Left forelimb (tissue), 1 donor: ENCODE data around the gene SLC9A4.
"Not testable (repeated sequence)": the region's sequence is repeated elsewhere in the genome, so short reads cannot be mapped to it uniquely, and the experiment has no call there.

ENCODE experiments used
- DNase-seq: peaks from one replicate; pipeline ENCODE4 v3.0.0-alpha.2; 2018; ENCODE audit warnings: low spot score

The SLC9A4 gene

GRCh38 chr2:102550151-102550550, 77.1 kb downstream of the SLC9A4 start:
- DNase-seq, result no peak

DNA sequence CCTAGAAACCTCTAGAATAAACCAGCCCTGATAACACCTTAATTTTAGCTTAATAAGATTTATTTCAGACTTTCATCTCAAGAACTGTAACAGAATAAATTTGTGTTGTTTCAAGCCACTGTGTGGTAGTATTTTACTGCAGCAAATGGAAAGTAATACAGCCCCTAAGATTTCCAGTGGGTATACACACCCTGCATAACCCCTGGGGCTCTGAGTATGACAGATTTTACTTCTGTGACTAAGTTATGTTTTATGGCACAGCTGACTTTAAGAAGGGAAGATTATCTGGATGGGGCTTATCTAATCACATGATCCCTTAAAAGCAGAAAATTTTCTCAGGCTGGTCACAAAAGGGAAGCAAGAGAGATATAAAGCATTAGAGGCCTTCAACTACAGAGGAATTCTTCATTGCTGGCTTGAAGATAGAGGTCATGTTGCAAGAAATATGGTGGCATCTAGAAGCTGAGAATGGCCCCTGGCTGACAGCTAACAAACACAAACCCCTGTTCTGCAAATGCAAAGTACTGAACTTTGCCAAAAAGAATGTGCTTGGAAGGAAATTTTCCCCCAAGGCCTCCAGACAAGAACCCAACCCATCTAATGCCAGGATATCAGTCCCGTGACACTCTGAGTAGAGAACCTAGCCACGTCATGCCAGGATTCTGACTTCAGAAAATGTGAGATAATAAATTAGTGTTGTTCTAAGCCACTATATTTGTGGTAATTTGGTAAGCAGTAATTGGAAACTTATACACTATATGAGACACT, 78.5 kb downstream of the SLC9A4 start:
- no peak for DNase-seq

- DNase-seq, result no peak
These were observed 80.6 kb downstream of the SLC9A4 start for GRCh38 chr2:102553601-102554000.

DNA sequence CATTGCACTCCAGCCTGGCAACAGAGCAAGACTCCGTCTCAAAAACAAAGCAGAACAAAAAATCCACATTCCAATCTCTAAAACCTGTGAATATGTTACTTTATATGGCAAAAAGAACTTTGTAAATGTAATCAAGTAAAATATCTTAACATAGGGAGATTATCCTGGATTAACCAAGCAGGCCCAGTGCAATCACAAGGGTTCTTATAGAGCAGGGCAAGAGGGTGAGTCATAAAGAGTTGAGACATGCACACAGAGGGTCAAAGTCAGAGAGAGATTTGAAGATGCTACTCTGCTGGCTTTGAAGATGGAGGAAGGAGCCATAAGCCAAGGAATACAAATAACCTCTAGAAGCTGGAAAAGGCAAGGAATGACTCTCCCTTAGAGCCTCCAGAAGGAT, 85.4 kb downstream of the SLC9A4 start:
- no peak for DNase-seq

DNA sequence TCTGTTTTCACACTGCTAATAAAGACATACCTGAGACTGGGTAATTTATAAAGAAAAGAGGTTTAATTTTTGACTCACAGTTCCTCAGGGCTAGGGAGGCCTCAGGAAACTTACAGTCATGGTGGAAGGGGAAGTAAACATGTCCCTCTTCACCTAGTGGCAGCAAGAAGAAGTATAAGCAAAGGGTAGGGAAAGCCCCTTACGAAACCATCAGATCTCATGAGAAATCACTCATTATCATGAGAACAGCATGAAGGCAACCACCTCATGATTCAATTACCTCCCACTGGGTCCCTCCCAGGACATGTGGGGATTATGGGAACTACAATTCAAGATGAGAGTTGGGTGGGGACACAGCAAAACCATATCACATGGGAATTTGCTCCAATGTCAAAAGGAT, 89.5 kb downstream of the SLC9A4 start:
- DNase-seq, result not testable (repeated sequence)

DNA sequence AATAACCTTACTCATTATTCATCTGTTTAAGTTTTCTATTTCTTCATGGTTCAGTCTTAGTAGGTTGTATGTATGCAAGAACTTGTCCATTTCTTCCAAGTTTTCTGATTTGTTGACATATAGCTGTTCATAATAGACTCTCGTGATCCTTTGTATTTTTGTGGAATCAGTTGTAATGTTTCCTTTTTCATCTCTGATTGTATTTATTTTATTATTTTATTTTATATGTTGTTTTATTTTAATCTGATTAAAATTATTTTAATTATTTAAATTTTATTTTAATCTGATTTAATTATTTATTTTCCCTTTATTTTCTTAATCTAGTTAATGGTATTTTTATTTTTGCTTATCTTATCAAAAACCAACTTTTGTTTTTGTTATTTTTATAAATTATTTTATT, 102.9 kb downstream of the SLC9A4 start:
- no peak for DNase-seq

GRCh38 chr2:102578376-102578775, 105.3 kb downstream of the SLC9A4 start:
- DNase-seq, result no peak

GRCh38 chr2:102581911-102582310, 108.9 kb downstream of the SLC9A4 start:
- no peak for DNase-seq

GRCh38 chr2:102582845-102583244, 109.8 kb downstream of the SLC9A4 start:
- no peak for DNase-seq
